GM23338 (cell line): ENCODE data around the gene ORAI2. TPM values are rescaled to one million over a fixed set of nuclear protein-coding genes. Genes with fewer than 3 reads are reported as not detected.

Source experiments
- ATAC-seq: fragments of 200-7000 bp; cut with Tn5 transposase; 3 replicates; pipeline ENCODE4 v1.9.1; 2020
- DNase-seq: peaks from one replicate; pipeline ENCODE4 v3.0.0-alpha.2; 2015; ENCODE audit warnings: low spot score
- H2AFZ ChIP-seq: fragments of 200-600 bp; sonication (generic); 2 replicates; pipeline ENCODE4 v1.8.0; 2016; ENCODE audit warnings: antibody characterized with exemption, mild to moderate bottlenecking, moderate library complexity
- H3F3A ChIP-seq: fragments of 200-600 bp; sonication (generic); replicated peaks from 2 replicates; pipeline ENCODE4 v1.8.0; 2017; ENCODE audit warnings: antibody characterized with exemption, mixed run types, low read depth
- H3K27ac ChIP-seq: fragments of 200-600 bp; sonication (generic); 2 replicates; pipeline ENCODE4 v1.6.1; 2016; ENCODE audit warnings: low read depth
- H3K27me3 ChIP-seq: fragments of 200-600 bp; sonication (generic); 2 replicates; pipeline ENCODE4 v1.8.0; 2016; ENCODE audit warnings: mild to moderate bottlenecking, mixed run types, moderate library complexity; ENCODE audit not compliant: insufficient read depth
- H3K36me3 ChIP-seq: fragments of 200-600 bp; sonication (generic); 2 replicates; pipeline ENCODE4 v1.8.0; 2016; ENCODE audit warnings: mild to moderate bottlenecking; ENCODE audit not compliant: insufficient read depth
- H3K4me1 ChIP-seq: fragments of 200-600 bp; sonication (generic); 2 replicates; pipeline ENCODE4 v1.8.0; 2016; ENCODE audit warnings: mild to moderate bottlenecking, moderate library complexity; ENCODE audit not compliant: insufficient read depth
- H3K4me2 ChIP-seq: fragments of 200-600 bp; sonication (generic); 2 replicates; pipeline ENCODE4 v1.7.1; 2017; ENCODE audit warnings: mixed run types
- H3K4me3 ChIP-seq: fragments of 200-600 bp; sonication (generic); 2 replicates; pipeline ENCODE4 v1.6.1; 2016; ENCODE audit warnings: mixed run types
- H3K79me2 ChIP-seq: fragments of 200-600 bp; sonication (generic); replicated peaks from 2 replicates; pipeline ENCODE4 v1.8.0; 2017; ENCODE audit warnings: mild to moderate bottlenecking; ENCODE audit not compliant: insufficient read depth
- H3K9me2 ChIP-seq: fragments of 200-600 bp; sonication (generic); 2 replicates; pipeline ENCODE4 v1.8.0; 2017; ENCODE audit not compliant: insufficient read depth
- H4K20me1 ChIP-seq: fragments of 200-600 bp; sonication (generic); replicated peaks from 2 replicates; pipeline ENCODE4 v1.8.0; 2017; ENCODE audit warnings: mild to moderate bottlenecking; ENCODE audit not compliant: insufficient read depth
- H3K27ac Mint-ChIP-seq: 2 replicates; pipeline ENCODE4 v1.8.0; 2020; ENCODE audit warnings: inconsistent platforms, mild to moderate bottlenecking, moderate library complexity, mixed read lengths
- H3K27me3 Mint-ChIP-seq: 3 replicates; pipeline ENCODE4 v1.8.0; 2022; ENCODE audit warnings: low read depth, mild to moderate bottlenecking, moderate library complexity, mixed read lengths, inconsistent platforms; ENCODE audit not compliant: insufficient read depth, poor library complexity
- H3K36me3 Mint-ChIP-seq: 3 replicates; pipeline ENCODE4 v1.8.0; 2021; ENCODE audit warnings: low read depth, mild to moderate bottlenecking, inconsistent platforms, moderate library complexity, mixed read lengths
- H3K4me1 Mint-ChIP-seq: 3 replicates; pipeline ENCODE4 v1.8.0; 2020; ENCODE audit warnings: mild to moderate bottlenecking, inconsistent platforms, mixed read lengths
- H3K4me3 Mint-ChIP-seq: 3 replicates; pipeline ENCODE4 v1.8.0; 2021; ENCODE audit warnings: moderate library complexity, mild to moderate bottlenecking, inconsistent platforms, mixed read lengths
- H3K9me3 Mint-ChIP-seq: 3 replicates; pipeline ENCODE4 v1.8.0; 2020; ENCODE audit warnings: moderate library complexity, mild to moderate bottlenecking, inconsistent platforms, mixed read lengths
- CREB1 ChIP-seq: fragments of 250-450 bp; sonication (Bioruptor Pico); IDR thresholded peaks from 2 replicates; pipeline ENCODE4 v1.5.0; 2020; ENCODE audit warnings: low read depth, mild to moderate bottlenecking, moderate library complexity
- EZH2 ChIP-seq: fragments of 200-600 bp; sonication (generic); IDR thresholded peaks from one replicate; pipeline ENCODE4 v1.8.0; 2017; ENCODE audit warnings: antibody characterized with exemption, mild to moderate bottlenecking, low read depth; ENCODE audit not compliant: unreplicated experiment
- EZH2phosphoT487 ChIP-seq: fragments of 200-600 bp; sonication (generic); IDR thresholded peaks from one replicate; pipeline ENCODE4 v1.8.1; 2018; ENCODE audit warnings: antibody characterized with exemption; ENCODE audit not compliant: unreplicated experiment
- JUNB ChIP-seq: IDR thresholded peaks from one replicate; pipeline ENCODE4 v1.6.1; 2016; ENCODE audit warnings: antibody characterized with exemption; ENCODE audit not compliant: unreplicated experiment
- NANOG ChIP-seq: IDR thresholded peaks from 2 replicates; pipeline ENCODE4 v1.6.1; 2016; ENCODE audit warnings: antibody characterized with exemption, borderline replicate concordance
- POLR2AphosphoS5 ChIP-seq: IDR thresholded peaks from 2 replicates; pipeline ENCODE4 v1.6.1; 2016; ENCODE audit warnings: antibody characterized with exemption, low read depth
- STAT1 ChIP-seq: IDR thresholded peaks from one replicate; pipeline ENCODE4 v1.6.1; 2016; ENCODE audit warnings: antibody characterized with exemption; ENCODE audit not compliant: unreplicated experiment
- ZNF114 ChIP-seq: fragments of 250-450 bp; sonication (Bioruptor Pico); IDR thresholded peaks from 2 replicates; pipeline ENCODE4 v1.5.0; 2020; ENCODE audit warnings: mild to moderate bottlenecking, moderate library complexity
- ZNF331 ChIP-seq: fragments of 250-450 bp; sonication (Bioruptor Pico); IDR thresholded peaks from 2 replicates; pipeline ENCODE4 v1.5.0; 2020; ENCODE audit warnings: low read depth, mild to moderate bottlenecking, moderate library complexity
- polyA plus RNA-seq: library from polyadenylated mRNA; unstranded; fragments of >200 nt; fragmentation: Nextera tagmentation; extraction: Ambion mirVana; gene quantifications from 2 replicates; pipeline ENCODE4 v1.2.1, GENCODE V29; 2016
- total RNA-seq: library from RNA; depleted of rRNA; stranded (reverse); fragments of >200 nt; shearing (Covaris generic); gene quantifications from 2 replicates; pipeline ENCODE4 v1.2.3, GENCODE V29; 2014
- TF ChIP-seq, protein P1 (sequence below): fragments of 250-450 bp; sonication (Bioruptor Pico); IDR thresholded peaks from 2 replicates; pipeline ENCODE4 v1.5.0; 2020; ENCODE audit warnings: mild to moderate bottlenecking, moderate library complexity
- TF ChIP-seq, protein P2 (sequence below): IDR thresholded peaks from one replicate; pipeline ENCODE4 v1.6.1; 2018; ENCODE audit warnings: antibody characterized with exemption; ENCODE audit not compliant: unreplicated experiment
- TF ChIP-seq, protein P3 (sequence below), 2 experiments: fragments of 200-600 bp in 1 of 2; sonication (generic) in 1 of 2; conservative IDR thresholded peaks; 2 replicates each; pipeline versions ENCODE4 v1.5.1 to v1.6.1; 2016 to 2017; ENCODE audit warnings: antibody characterized with exemption in 2 of 2, low read depth in 2 of 2, mild to moderate bottlenecking in 2 of 2, moderate library complexity in 1 of 2
- TF ChIP-seq, protein P4 (sequence below): IDR thresholded peaks from 2 replicates; pipeline ENCODE4 v1.6.1; 2016; ENCODE audit warnings: antibody characterized with exemption

ORAI2 gene
- total and polyA plus RNA-seq, 2 experiments from 2014 or later = 6.6 to 33.8 TPM

DNA sequence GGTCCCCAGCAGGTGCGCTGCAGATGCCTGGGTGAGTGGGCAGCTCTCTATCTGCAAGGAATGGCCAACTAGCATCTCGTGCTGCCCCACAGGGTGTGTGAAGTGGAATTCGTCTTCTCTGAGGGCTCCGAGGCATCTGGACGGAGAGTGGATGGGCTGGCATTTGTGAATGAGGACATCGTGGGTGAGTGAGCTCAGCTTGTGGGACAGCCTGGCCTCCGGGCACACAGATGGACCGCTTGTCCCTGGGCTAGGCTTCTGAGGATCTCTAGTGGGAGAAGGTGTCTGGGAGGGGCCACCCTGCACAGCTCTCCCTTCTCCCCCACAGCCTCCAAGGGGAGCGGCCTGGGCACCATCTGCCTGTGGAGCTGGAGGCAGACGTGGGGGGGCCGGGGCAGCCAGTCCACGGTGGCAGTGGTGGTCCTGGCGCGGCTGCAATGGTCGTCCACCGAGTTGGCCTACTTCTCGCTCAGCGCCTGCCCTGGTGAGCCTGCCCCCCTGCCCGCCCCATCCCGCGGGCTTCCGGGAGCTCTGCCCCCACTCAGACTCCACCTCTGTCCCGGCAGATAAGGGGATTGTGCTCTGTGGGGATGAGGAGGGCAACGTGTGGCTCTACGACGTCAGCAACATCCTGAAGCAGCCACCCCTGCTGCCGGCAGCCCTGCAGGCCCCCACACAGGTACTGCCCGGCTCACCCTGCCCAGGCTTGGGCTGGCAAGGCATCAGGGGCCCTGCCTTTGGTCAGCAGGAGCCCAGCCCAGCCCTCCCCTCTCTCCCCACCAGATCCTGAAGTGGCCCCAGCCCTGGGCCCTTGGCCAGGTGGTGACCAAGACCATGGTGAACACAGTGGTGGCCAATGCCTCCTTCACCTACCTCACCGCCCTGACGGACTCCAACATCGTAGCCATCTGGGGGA lies 39.0 kb downstream of the ORAI2 start:
- DNase-seq = no peak
- Mint-ChIP-seq H3K4me1 (no peaks in the 10 kb centered on the region), H3K27ac (no peak overlapping the region), H3K36me3 (peaks cover 13% of the 10 kb centered on the region), H3K4me3 (no peak overlapping the region; the same call in 2 of the 3 replicates), H3K27me3 (peaks cover 13% of the 10 kb centered on the region), H3K9me3 (no peaks in the 10 kb centered on the region)
- no peak overlapping the region for H3K4me3 ChIP-seq
- H3K79me2 ChIP-seq = no peaks in the 10 kb centered on the region
- H3K4me1 ChIP-seq = no peaks in the 10 kb centered on the region
- H4K20me1 ChIP-seq = peaks cover 4% of the 10 kb centered on the region; the same call in 1 of the 2 replicates
- TF ChIP-seq, protein P1, sequence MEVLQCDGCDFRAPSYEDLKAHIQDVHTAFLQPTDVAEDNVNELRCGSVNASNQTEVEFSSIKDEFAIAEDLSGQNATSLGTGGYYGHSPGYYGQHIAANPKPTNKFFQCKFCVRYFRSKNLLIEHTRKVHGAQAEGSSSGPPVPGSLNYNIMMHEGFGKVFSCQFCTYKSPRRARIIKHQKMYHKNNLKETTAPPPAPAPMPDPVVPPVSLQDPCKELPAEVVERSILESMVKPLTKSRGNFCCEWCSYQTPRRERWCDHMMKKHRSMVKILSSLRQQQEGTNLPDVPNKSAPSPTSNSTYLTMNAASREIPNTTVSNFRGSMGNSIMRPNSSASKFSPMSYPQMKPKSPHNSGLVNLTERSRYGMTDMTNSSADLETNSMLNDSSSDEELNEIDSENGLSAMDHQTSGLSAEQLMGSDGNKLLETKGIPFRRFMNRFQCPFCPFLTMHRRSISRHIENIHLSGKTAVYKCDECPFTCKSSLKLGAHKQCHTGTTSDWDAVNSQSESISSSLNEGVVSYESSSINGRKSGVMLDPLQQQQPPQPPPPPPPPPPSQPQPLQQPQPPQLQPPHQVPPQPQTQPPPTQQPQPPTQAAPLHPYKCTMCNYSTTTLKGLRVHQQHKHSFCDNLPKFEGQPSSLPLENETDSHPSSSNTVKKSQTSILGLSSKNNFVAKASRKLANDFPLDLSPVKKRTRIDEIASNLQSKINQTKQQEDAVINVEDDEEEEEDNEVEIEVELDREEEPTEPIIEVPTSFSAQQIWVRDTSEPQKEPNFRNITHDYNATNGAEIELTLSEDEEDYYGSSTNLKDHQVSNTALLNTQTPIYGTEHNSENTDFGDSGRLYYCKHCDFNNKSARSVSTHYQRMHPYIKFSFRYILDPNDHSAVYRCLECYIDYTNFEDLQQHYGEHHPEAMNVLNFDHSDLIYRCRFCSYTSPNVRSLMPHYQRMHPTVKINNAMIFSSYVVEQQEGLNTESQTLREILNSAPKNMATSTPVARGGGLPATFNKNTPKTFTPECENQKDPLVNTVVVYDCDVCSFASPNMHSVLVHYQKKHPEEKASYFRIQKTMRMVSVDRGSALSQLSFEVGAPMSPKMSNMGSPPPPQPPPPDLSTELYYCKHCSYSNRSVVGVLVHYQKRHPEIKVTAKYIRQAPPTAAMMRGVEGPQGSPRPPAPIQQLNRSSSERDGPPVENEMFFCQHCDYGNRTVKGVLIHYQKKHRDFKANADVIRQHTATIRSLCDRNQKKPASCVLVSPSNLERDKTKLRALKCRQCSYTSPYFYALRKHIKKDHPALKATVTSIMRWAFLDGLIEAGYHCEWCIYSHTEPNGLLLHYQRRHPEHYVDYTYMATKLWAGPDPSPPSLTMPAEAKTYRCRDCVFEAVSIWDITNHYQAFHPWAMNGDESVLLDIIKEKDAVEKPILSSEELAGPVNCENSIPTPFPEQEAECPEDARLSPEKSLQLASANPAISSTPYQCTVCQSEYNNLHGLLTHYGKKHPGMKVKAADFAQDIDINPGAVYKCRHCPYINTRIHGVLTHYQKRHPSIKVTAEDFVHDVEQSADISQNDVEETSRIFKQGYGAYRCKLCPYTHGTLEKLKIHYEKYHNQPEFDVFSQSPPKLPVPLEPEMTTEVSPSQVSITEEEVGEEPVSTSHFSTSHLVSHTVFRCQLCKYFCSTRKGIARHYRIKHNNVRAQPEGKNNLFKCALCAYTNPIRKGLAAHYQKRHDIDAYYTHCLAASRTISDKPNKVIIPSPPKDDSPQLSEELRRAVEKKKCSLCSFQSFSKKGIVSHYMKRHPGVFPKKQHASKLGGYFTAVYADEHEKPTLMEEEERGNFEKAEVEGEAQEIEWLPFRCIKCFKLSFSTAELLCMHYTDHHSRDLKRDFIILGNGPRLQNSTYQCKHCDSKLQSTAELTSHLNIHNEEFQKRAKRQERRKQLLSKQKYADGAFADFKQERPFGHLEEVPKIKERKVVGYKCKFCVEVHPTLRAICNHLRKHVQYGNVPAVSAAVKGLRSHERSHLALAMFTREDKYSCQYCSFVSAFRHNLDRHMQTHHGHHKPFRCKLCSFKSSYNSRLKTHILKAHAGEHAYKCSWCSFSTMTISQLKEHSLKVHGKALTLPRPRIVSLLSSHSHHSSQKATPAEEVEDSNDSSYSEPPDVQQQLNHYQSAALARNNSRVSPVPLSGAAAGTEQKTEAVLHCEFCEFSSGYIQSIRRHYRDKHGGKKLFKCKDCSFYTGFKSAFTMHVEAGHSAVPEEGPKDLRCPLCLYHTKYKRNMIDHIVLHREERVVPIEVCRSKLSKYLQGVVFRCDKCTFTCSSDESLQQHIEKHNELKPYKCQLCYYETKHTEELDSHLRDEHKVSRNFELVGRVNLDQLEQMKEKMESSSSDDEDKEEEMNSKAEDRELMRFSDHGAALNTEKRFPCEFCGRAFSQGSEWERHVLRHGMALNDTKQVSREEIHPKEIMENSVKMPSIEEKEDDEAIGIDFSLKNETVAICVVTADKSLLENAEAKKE (CRISPR knock-in tag) = no peak
- TF ChIP-seq, protein P2, sequence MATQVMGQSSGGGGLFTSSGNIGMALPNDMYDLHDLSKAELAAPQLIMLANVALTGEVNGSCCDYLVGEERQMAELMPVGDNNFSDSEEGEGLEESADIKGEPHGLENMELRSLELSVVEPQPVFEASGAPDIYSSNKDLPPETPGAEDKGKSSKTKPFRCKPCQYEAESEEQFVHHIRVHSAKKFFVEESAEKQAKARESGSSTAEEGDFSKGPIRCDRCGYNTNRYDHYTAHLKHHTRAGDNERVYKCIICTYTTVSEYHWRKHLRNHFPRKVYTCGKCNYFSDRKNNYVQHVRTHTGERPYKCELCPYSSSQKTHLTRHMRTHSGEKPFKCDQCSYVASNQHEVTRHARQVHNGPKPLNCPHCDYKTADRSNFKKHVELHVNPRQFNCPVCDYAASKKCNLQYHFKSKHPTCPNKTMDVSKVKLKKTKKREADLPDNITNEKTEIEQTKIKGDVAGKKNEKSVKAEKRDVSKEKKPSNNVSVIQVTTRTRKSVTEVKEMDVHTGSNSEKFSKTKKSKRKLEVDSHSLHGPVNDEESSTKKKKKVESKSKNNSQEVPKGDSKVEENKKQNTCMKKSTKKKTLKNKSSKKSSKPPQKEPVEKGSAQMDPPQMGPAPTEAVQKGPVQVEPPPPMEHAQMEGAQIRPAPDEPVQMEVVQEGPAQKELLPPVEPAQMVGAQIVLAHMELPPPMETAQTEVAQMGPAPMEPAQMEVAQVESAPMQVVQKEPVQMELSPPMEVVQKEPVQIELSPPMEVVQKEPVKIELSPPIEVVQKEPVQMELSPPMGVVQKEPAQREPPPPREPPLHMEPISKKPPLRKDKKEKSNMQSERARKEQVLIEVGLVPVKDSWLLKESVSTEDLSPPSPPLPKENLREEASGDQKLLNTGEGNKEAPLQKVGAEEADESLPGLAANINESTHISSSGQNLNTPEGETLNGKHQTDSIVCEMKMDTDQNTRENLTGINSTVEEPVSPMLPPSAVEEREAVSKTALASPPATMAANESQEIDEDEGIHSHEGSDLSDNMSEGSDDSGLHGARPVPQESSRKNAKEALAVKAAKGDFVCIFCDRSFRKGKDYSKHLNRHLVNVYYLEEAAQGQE = no peak
- TF ChIP-seq, protein P3, sequence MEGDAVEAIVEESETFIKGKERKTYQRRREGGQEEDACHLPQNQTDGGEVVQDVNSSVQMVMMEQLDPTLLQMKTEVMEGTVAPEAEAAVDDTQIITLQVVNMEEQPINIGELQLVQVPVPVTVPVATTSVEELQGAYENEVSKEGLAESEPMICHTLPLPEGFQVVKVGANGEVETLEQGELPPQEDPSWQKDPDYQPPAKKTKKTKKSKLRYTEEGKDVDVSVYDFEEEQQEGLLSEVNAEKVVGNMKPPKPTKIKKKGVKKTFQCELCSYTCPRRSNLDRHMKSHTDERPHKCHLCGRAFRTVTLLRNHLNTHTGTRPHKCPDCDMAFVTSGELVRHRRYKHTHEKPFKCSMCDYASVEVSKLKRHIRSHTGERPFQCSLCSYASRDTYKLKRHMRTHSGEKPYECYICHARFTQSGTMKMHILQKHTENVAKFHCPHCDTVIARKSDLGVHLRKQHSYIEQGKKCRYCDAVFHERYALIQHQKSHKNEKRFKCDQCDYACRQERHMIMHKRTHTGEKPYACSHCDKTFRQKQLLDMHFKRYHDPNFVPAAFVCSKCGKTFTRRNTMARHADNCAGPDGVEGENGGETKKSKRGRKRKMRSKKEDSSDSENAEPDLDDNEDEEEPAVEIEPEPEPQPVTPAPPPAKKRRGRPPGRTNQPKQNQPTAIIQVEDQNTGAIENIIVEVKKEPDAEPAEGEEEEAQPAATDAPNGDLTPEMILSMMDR (conservative IDR thresholded peaks at IDR 0.05; ENCODE audit: low read depth in 2 of 2) = no peak
- TF ChIP-seq ZNF114 (CRISPR knock-in tag) (no peak), EZH2phosphoT487 (no peak), ZNF331 (CRISPR knock-in tag) (no peak), EZH2 (no peak), JUNB (no peak), POLR2AphosphoS5 (no peak), STAT1 (no peak), NANOG (no peak), CREB1 (CRISPR knock-in tag) (no peak)
- TF ChIP-seq, protein P4, sequence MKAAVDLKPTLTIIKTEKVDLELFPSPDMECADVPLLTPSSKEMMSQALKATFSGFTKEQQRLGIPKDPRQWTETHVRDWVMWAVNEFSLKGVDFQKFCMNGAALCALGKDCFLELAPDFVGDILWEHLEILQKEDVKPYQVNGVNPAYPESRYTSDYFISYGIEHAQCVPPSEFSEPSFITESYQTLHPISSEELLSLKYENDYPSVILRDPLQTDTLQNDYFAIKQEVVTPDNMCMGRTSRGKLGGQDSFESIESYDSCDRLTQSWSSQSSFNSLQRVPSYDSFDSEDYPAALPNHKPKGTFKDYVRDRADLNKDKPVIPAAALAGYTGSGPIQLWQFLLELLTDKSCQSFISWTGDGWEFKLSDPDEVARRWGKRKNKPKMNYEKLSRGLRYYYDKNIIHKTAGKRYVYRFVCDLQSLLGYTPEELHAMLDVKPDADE = no peak
- H2AFZ ChIP-seq = no peak overlapping the region
- no peaks in the 10 kb centered on the region for H3K36me3 ChIP-seq
- no peaks in the 10 kb centered on the region for H3F3A ChIP-seq
- no peak overlapping the region for H3K4me2 ChIP-seq
- no peak overlapping the region for H3K27ac ChIP-seq
- H3K27me3 ChIP-seq = no peaks in the 10 kb centered on the region
- ATAC-seq = no peak
- no peaks in the 10 kb centered on the region for H3K9me2 ChIP-seq
